ENCODE measurements around the gene SESN2.

SESN2 gene

GRCh38 chr1:28281608-28282425 lies 22.5 kb downstream of the SESN2 start:
- Histone ChIP-seq H3K27me3 (replicated peaks; ENCODE audit: control insufficient read depth, insufficient read depth, low read length) (no peaks in the 10 kb centered on the region), H3K4me3 (replicated peaks; ENCODE audit: low read depth, low read length) (no peak overlapping the region), H3K36me3 (ENCODE audit: control insufficient read depth, insufficient read depth, low read length) (peaks cover 32% of the 10 kb centered on the region)
- DNase-seq (ENCODE audit: extremely low read depth, insufficient read length): no peak
- TF ChIP-seq CTCF (IDR thresholded peaks at IDR 0.05; ENCODE audit: insufficient read depth, low read length, poor library complexity, severe bottlenecking): no peak

- DNase-seq (ENCODE audit: extremely low read depth, insufficient read length): no peak
Observed at GRCh38 chr1:28282426-28283407, 23.4 kb downstream of the SESN2 start.

GRCh38 chr1:28286111-28286510 lies 26.8 kb downstream of the SESN2 start:
- no peaks in the 10 kb centered on the region for H3K27me3 ChIP-seq (replicated peaks; ENCODE audit: control insufficient read depth, insufficient read depth, low read length)
- no peak for DNase-seq (ENCODE audit: extremely low read depth, insufficient read length)
- H3K36me3 ChIP-seq (ENCODE audit: control insufficient read depth, insufficient read depth, low read length): peaks cover 7% of the 10 kb centered on the region
- H3K4me3 ChIP-seq (replicated peaks; ENCODE audit: low read depth, low read length): no peak overlapping the region
- no peak for TF ChIP-seq CTCF (IDR thresholded peaks at IDR 0.05; ENCODE audit: insufficient read depth, low read length, poor library complexity, severe bottlenecking)

More at GRCh38 chr1:28282426-28283407, 23.4 kb downstream of the SESN2 start:
- Histone ChIP-seq H3K27me3 (replicated peaks; ENCODE audit: control insufficient read depth, insufficient read depth, low read length) (no peaks in the 10 kb centered on the region), H3K36me3 (ENCODE audit: control insufficient read depth, insufficient read depth, low read length) (peaks cover 26% of the 10 kb centered on the region), H3K4me3 (replicated peaks; ENCODE audit: low read depth, low read length) (no peak overlapping the region)
- TF ChIP-seq CTCF (IDR thresholded peaks at IDR 0.05; ENCODE audit: insufficient read depth, low read length, poor library complexity, severe bottlenecking): no peak

- Histone ChIP-seq H3K36me3 (ENCODE audit: control insufficient read depth, insufficient read depth, low read length) (no peaks in the 10 kb centered on the region), H3K4me3 (replicated peaks; ENCODE audit: low read depth, low read length) (no peak overlapping the region), H3K27me3 (replicated peaks; ENCODE audit: control insufficient read depth, insufficient read depth, low read length) (no peaks in the 10 kb centered on the region)
- DNase-seq (ENCODE audit: extremely low read depth, insufficient read length): no peak
- no peak for TF ChIP-seq CTCF (IDR thresholded peaks at IDR 0.05; ENCODE audit: insufficient read depth, low read length, poor library complexity, severe bottlenecking)
Observed at GRCh38 chr1:28288487-28288886, 29.2 kb downstream of the SESN2 start.

GRCh38 chr1:28290851-28291250 lies 31.5 kb downstream of the SESN2 start:
- TF ChIP-seq CTCF (IDR thresholded peaks at IDR 0.05; ENCODE audit: insufficient read depth, low read length, poor library complexity, severe bottlenecking): no peak
- no peak for DNase-seq (ENCODE audit: extremely low read depth, insufficient read length)
- Histone ChIP-seq H3K4me3 (replicated peaks; ENCODE audit: low read depth, low read length) (no peak overlapping the region), H3K36me3 (ENCODE audit: control insufficient read depth, insufficient read depth, low read length) (no peaks in the 10 kb centered on the region), H3K27me3 (replicated peaks; ENCODE audit: control insufficient read depth, insufficient read depth, low read length) (no peaks in the 10 kb centered on the region)
